GM19455 (cell line): ENCODE measurements around the gene NOXO1.
"Not testable (repeated sequence)": the region's sequence is repeated elsewhere in the genome, so short reads cannot be mapped to it uniquely, and the experiment has no call there.

ENCODE experiments used
- ATAC-seq: cut with Tn5 transposase; IDR thresholded peaks from one replicate; pipeline ENCODE4 v1.9.1; 2021; ENCODE audit not compliant: unreplicated experiment

Gene NOXO1

GRCh38 chr16:2011726-2012125 is 30.5 kb upstream of the NOXO1 start:
- ATAC-seq, result not testable (repeated sequence)

- ATAC-seq, result peak; percentile 76
These were observed 28.7 kb upstream of the NOXO1 start, which contains the start of gene ZNF598 for GRCh38 chr16:2009791-2010510. Gene ZNF598 (minus strand): TSS chr16:2009821.

GRCh38 chr16:2009164-2009711 is 28.0 kb upstream of the NOXO1 start:
- ATAC-seq, result peak; percentile 53

GRCh38 chr16:2008631-2009163 is 27.4 kb upstream of the NOXO1 start:
- ATAC-seq, result no peak

- no peak for ATAC-seq
These were observed 26.8 kb upstream of the NOXO1 start for GRCh38 chr16:2008009-2008526.

- ATAC-seq, result no peak
These were observed 26.0 kb upstream of the NOXO1 start for GRCh38 chr16:2007081-2007836.

GRCh38 chr16:2006317-2006716 is 25.0 kb upstream of the NOXO1 start:
- no peak for ATAC-seq

- ATAC-seq, result no peak
These were observed 24.4 kb upstream of the NOXO1 start for GRCh38 chr16:2005646-2006045.

- ATAC-seq, result no peak
These were observed 23.7 kb upstream of the NOXO1 start for GRCh38 chr16:2004795-2005517.

GRCh38 chr16:2003827-2004641 is 22.8 kb upstream of the NOXO1 start:
- no peak for ATAC-seq

- ATAC-seq, result no peak
These were observed 22.1 kb upstream of the NOXO1 start for GRCh38 chr16:2003231-2003826.

- ATAC-seq, result no peak
These were observed 21.3 kb upstream of the NOXO1 start for GRCh38 chr16:2002406-2003230.

GRCh38 chr16:2001456-2002355 is 20.4 kb upstream of the NOXO1 start:
- ATAC-seq, result no peak

- no peak for ATAC-seq
These were observed 19.8 kb upstream of the NOXO1 start for GRCh38 chr16:2001035-2001434.

- ATAC-seq, result no peak
These were observed 18.7 kb upstream of the NOXO1 start for GRCh38 chr16:1999866-2000514.

- no peak for ATAC-seq
These were observed 17.9 kb upstream of the NOXO1 start for GRCh38 chr16:1998852-1999801.
